Upper lobe of right lung (tissue), 1 donor: ENCODE results near the gene TMEM88. TPM values are rescaled to one million over a fixed set of nuclear protein-coding genes. Genes with fewer than 3 reads are reported as not detected.
"Not testable (repeated sequence)": the region's sequence is repeated elsewhere in the genome, so short reads cannot be mapped to it uniquely, and the experiment has no call there.

Source experiments
- ATAC-seq: fragments of 200-7000 bp; cut with Tn5 transposase; one replicate; pipeline ENCODE4 v1.9.1; 2020; ENCODE audit warnings: mild to moderate bottlenecking, moderate library complexity
- DNase-seq: peaks from one replicate; pipeline ENCODE4 v3.0.0-alpha.2; 2020
- H3K27ac ChIP-seq: fragments of 200-600 bp; one replicate; pipeline ENCODE4 v1.8.0; 2022
- H3K27me3 ChIP-seq: fragments of 200-600 bp; one replicate; pipeline ENCODE4 v1.8.0; 2022; ENCODE audit warnings: mild to moderate bottlenecking
- H3K36me3 ChIP-seq: fragments of 200-600 bp; one replicate; pipeline ENCODE4 v1.8.0; 2022
- H3K4me1 ChIP-seq: fragments of 200-600 bp; one replicate; pipeline ENCODE4 v1.8.0; 2022
- H3K4me3 ChIP-seq: fragments of 200-600 bp; one replicate; pipeline ENCODE4 v1.8.0; 2022; ENCODE audit warnings: mild to moderate bottlenecking
- H3K9me3 ChIP-seq: fragments of 200-600 bp; one replicate; pipeline ENCODE4 v1.8.0; 2022
- CTCF ChIP-seq: fragments of 200-600 bp; IDR thresholded peaks from one replicate; pipeline ENCODE4 v1.8.0; 2022; ENCODE audit warnings: antibody characterized with exemption
- intact Hi-C: fragments of 100-400 bp; cut with DNase I; formaldehyde crosslinking; loops from one replicate; pipeline ENCODE4 v1.11.0; 2022
- long read RNA-seq: library from polyadenylated mRNA; unstranded; transcript quantifications from one replicate; pipeline ENCODE4 v2.0.0, GENCODE V29; 2021
- total RNA-seq: library from RNA; stranded (reverse); fragmentation: NEBNext Ultra II Directional; extraction: Animal tissue kit (Norgen Biotek cat#: 25700); gene quantifications from one replicate; pipeline ENCODE4 v1.2.1, GENCODE V29; 2021
- donor health status: DM: no; HTN: yes; CAD: no; lungs with severe emphysema.

TMEM88 gene
- 10.7 TPM for total RNA-seq
- long read RNA-seq, transcript TMEM88-201 (2 exons, 875 nt): major isoform, 5 of 5 reads
- long read RNA-seq, partial matches to known transcripts: 0 of 5 reads
- long read RNA-seq, other reads (novel, unspliced or antisense): 0 of 5 reads

GRCh38 chr17:7854851-7855659, at the start of gene TMEM88:
TMEM88 (plus strand) TSS chr17:7855066; CDS start chr17:7855075, 9 bp downstream.
- ATAC-seq (no peak), DNase-seq (peak; percentile 65)
- Histone ChIP-seq H3K36me3 (peaks cover 33% of the 10 kb centered on the region), H3K9me3 (no peaks in the 10 kb centered on the region), H3K4me3 (peak within 1 kb of the TSS; percentile 73), H3K27ac (peak within 1 kb of the TSS; percentile 89), H3K4me1 (peaks cover 28% of the 10 kb centered on the region), H3K27me3 (no peaks in the 10 kb centered on the region)
- TF ChIP-seq CTCF: no peak
- intact Hi-C loops: no loop called here

GRCh38 chr17:7806587-7806986, 48.3 kb upstream of the TMEM88 start:
- ATAC-seq (peak; percentile 78), DNase-seq (no peak)
- Histone ChIP-seq H3K27ac (no peak overlapping the region), H3K36me3 (no peaks in the 10 kb centered on the region), H3K4me3 (no peak overlapping the region), H3K9me3 (no peaks in the 10 kb centered on the region), H3K4me1 (no peaks in the 10 kb centered on the region), H3K27me3 (no peaks in the 10 kb centered on the region)
- no peak for TF ChIP-seq CTCF
- intact Hi-C loops: no loop called here

GRCh38 chr17:7807206-7807605, 47.7 kb upstream of the TMEM88 start:
- DNase-seq (no peak), ATAC-seq (no peak)
- Histone ChIP-seq H3K27me3 (no peaks in the 10 kb centered on the region), H3K9me3 (no peaks in the 10 kb centered on the region), H3K4me3 (no peak overlapping the region), H3K4me1 (no peaks in the 10 kb centered on the region), H3K36me3 (no peaks in the 10 kb centered on the region), H3K27ac (no peak overlapping the region)
- intact Hi-C loops: no loop called here
- TF ChIP-seq CTCF: no peak

- no peak overlapping the region for H3K4me3 ChIP-seq
- no peaks in the 10 kb centered on the region for H3K36me3 ChIP-seq
- H3K4me1 ChIP-seq: no peaks in the 10 kb centered on the region
- no peaks in the 10 kb centered on the region for H3K27me3 ChIP-seq
- DNase-seq (no peak), ATAC-seq (peak; percentile 28)
- intact Hi-C loops: no loop called here
- no peak overlapping the region for H3K27ac ChIP-seq
- no peaks in the 10 kb centered on the region for H3K9me3 ChIP-seq
- no peak for TF ChIP-seq CTCF
These were observed 45.6 kb upstream of the TMEM88 start for GRCh38 chr17:7809086-7809790.

GRCh38 chr17:7809791-7810343, 45.0 kb upstream of the TMEM88 start:
- H3K27me3 ChIP-seq, ATAC-seq, H3K4me1 ChIP-seq, H3K4me3 ChIP-seq, intact Hi-C loops, H3K36me3 ChIP-seq, H3K27ac ChIP-seq, DNase-seq, H3K9me3 ChIP-seq: not testable (repeated sequence)

- no peaks in the 10 kb centered on the region for H3K9me3 ChIP-seq
- no peaks in the 10 kb centered on the region for H3K27me3 ChIP-seq
- H3K4me1 ChIP-seq: no peaks in the 10 kb centered on the region
- H3K36me3 ChIP-seq: no peaks in the 10 kb centered on the region
- no peak for TF ChIP-seq CTCF
- ATAC-seq (no peak), DNase-seq (no peak)
- intact Hi-C loops: no loop called here
- no peak overlapping the region for H3K4me3 ChIP-seq
- H3K27ac ChIP-seq: no peak overlapping the region
These were observed 43.6 kb upstream of the TMEM88 start for GRCh38 chr17:7811251-7811650.
